ENCODE data around the gene ADGRD1.

DNA sequence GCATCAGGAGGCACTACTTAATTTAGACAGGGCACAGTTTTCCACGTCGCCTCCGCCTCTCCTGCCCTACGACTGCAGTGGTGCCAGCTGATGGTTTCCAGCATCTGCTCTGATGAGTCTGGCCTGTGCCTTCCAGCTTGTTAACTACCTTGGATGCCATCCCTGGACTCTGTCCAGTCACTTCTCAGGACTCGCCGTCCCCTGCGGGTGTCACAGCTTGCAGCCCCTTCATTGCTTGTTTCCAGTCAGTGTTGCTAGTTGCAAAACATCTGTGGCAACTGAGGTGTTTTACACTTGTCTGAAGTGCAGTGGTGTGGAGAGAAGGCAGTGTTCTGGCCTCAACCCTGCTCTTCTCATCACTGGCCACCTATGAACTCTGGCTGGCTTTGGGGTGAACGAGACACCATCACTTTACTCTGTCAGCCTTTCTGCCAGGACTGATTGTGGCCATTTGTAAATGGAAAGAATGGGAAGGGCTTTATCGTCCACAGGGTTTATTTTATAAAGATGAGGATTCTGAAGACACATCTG lies 8.3 kb downstream of the ADGRD1 start:
- TF ChIP-seq, protein P1, sequence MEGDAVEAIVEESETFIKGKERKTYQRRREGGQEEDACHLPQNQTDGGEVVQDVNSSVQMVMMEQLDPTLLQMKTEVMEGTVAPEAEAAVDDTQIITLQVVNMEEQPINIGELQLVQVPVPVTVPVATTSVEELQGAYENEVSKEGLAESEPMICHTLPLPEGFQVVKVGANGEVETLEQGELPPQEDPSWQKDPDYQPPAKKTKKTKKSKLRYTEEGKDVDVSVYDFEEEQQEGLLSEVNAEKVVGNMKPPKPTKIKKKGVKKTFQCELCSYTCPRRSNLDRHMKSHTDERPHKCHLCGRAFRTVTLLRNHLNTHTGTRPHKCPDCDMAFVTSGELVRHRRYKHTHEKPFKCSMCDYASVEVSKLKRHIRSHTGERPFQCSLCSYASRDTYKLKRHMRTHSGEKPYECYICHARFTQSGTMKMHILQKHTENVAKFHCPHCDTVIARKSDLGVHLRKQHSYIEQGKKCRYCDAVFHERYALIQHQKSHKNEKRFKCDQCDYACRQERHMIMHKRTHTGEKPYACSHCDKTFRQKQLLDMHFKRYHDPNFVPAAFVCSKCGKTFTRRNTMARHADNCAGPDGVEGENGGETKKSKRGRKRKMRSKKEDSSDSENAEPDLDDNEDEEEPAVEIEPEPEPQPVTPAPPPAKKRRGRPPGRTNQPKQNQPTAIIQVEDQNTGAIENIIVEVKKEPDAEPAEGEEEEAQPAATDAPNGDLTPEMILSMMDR (IDR thresholded peaks at IDR 0.05; ENCODE audit: low read depth, low read length) = no peak
- TF ChIP-seq, protein P2, sequence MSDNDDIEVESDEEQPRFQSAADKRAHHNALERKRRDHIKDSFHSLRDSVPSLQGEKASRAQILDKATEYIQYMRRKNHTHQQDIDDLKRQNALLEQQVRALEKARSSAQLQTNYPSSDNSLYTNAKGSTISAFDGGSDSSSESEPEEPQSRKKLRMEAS (IDR thresholded peaks at IDR 0.05; ENCODE audit: low read depth, low read length) = no peak

All from NB4 (cell line).